GM12878 (cell line): Measurements from ENCODE around the gene URB1. TPM values are rescaled to one million over a fixed set of nuclear protein-coding genes. Genes with fewer than 3 reads are reported as not detected.

Source experiments
- ATAC-seq: fragments of 200-7000 bp; cut with Tn5 transposase; 3 replicates; pipeline ENCODE4 v1.9.1; 2020; ENCODE audit warnings: mild to moderate bottlenecking, moderate library complexity
- BruUV-seq: library from RNA; stranded (reverse); fragments of 400-500 nt; replicated peaks from 2 replicates; lab custom pipeline; 2021; lab: Mats Ljungman, UMichigan
- CTCF ChIA-PET: fragments of 300-600 bp; sonication (Branson Sonifier 250); formaldehyde crosslinking; extraction: SDS; loops from one replicate; lab custom pipeline; 2021; ENCODE audit warnings: inconsistent platforms; lab: Yijun Ruan, JAX
- POLR2A ChIA-PET: fragments of 350-600 bp; formaldehyde crosslinking; extraction: SDS; loops from one replicate; lab custom pipeline; 2021; ENCODE audit warnings: inconsistent platforms; lab: Charles Lee
- RAD21 ChIA-PET: fragments of 300-600 bp; sonication (Branson Sonifier 250); formaldehyde crosslinking; loops from one replicate; lab custom pipeline; 2023; ENCODE audit warnings: antibody characterized with exemption; ENCODE audit not compliant: unreplicated experiment; lab: Charles Lee
- SMC1A ChIA-PET: fragments of 300-600 bp; sonication (Branson Sonifier 250); formaldehyde crosslinking; loops from one replicate; lab custom pipeline; 2023; ENCODE audit not compliant: unreplicated experiment, uncharacterized antibody; lab: Charles Lee
- DNase-seq: peaks from one replicate; pipeline ENCODE4 v3.0.0-alpha.2; 2011; ENCODE audit warnings: low read depth, low spot score
- FAIRE-seq: peaks from 3 replicates; lab custom pipeline; 2011; peaks lifted over from hg19 to GRCh38; lab: Jason Lieb, UNC
- H2AFZ ChIP-seq: 2 replicates; pipeline ENCODE4 v1.6.0; 2011; ENCODE audit warnings: low read depth, low read length, control low read depth; ENCODE audit not compliant: control insufficient read depth
- H3K27ac ChIP-seq: 2 replicates; pipeline ENCODE4 v1.5.1; 2011; ENCODE audit warnings: control low read depth; ENCODE audit not compliant: control insufficient read depth, insufficient read depth
- H3K27me3 ChIP-seq, 2 experiments: replicated peaks in 1 of 2; 2 replicates each; pipeline versions ENCODE4 v1.6.0 to v1.6.1; 2011; ENCODE audit warnings: low read length in 1 of 2; ENCODE audit not compliant: control insufficient read depth in 2 of 2, insufficient read depth in 2 of 2
- H3K36me3 ChIP-seq, 2 experiments: 2 replicates each; pipeline ENCODE4 v1.5.1; 2011; ENCODE audit warnings: low read length in 1 of 2; ENCODE audit not compliant: control insufficient read depth in 2 of 2, insufficient read depth in 2 of 2
- H3K4me1 ChIP-seq: 2 replicates; pipeline ENCODE4 v1.6.1; 2011; ENCODE audit warnings: mild to moderate bottlenecking, low read length, moderate library complexity, mixed read lengths; ENCODE audit not compliant: control insufficient read depth, insufficient read depth
- H3K4me2 ChIP-seq: 2 replicates; pipeline ENCODE4 v1.6.0; 2011; ENCODE audit warnings: control low read depth; ENCODE audit not compliant: control insufficient read depth, insufficient read depth
- H3K4me3 ChIP-seq: fragments of 200-600 bp; sonication (generic); 2 replicates; pipeline ENCODE4 v1.5.1; 2016
- H3K79me2 ChIP-seq: 2 replicates; pipeline ENCODE4 v1.6.0; 2011; ENCODE audit warnings: low read length; ENCODE audit not compliant: control insufficient read depth, insufficient read depth
- H3K9ac ChIP-seq: 2 replicates; pipeline ENCODE4 v1.8.0; 2011; ENCODE audit warnings: low read length, control low read depth, mixed read lengths; ENCODE audit not compliant: control insufficient read depth, insufficient read depth
- H3K9me3 ChIP-seq: replicated peaks from 3 replicates; pipeline ENCODE4 v1.5.1; 2011; ENCODE audit warnings: mild to moderate bottlenecking, low read length; ENCODE audit not compliant: control insufficient read depth, insufficient read depth
- H4K20me1 ChIP-seq: 2 replicates; pipeline ENCODE4 v1.6.0; 2011; ENCODE audit not compliant: control insufficient read depth, insufficient read depth
- CEBPB ChIP-seq, 2 experiments: fragments of 150-350 bp in 1 of 2; IDR thresholded peaks; 2 replicates each; pipeline ENCODE4 v1.6.1; 2012 to 2014; ENCODE audit warnings: low read depth in 2 of 2, low read length in 2 of 2, borderline replicate concordance in 1 of 2, inconsistent platforms in 1 of 2
- FOXK2 ChIP-seq: fragments of 450-650 bp; IDR thresholded peaks from 2 replicates; pipeline ENCODE4 v1.6.1; 2017; ENCODE audit warnings: mild to moderate bottlenecking, moderate library complexity
- HSF1 ChIP-seq: fragments of 150-350 bp; IDR thresholded peaks from 2 replicates; pipeline ENCODE4 v1.6.1; 2014; ENCODE audit warnings: mild to moderate bottlenecking, low read depth, low read length
- IRF5 ChIP-seq: fragments of 450-650 bp; IDR thresholded peaks from 2 replicates; pipeline ENCODE4 v1.6.1; 2017; ENCODE audit warnings: borderline replicate concordance
- JUNB ChIP-seq: IDR thresholded peaks from 2 replicates; pipeline ENCODE4 v1.6.1; 2016; ENCODE audit warnings: antibody characterized with exemption, mild to moderate bottlenecking
- KDM1A ChIP-seq: fragments of 200-600 bp; sonication (generic); IDR thresholded peaks from 2 replicates; pipeline ENCODE4 v1.6.1; 2016; ENCODE audit warnings: borderline replicate concordance
- MTA3 ChIP-seq: IDR thresholded peaks from 2 replicates; pipeline ENCODE4 v1.6.1; 2012; ENCODE audit warnings: low read length, inconsistent platforms, borderline replicate concordance
- PML ChIP-seq: IDR thresholded peaks from 2 replicates; pipeline ENCODE4 v1.6.1; 2012; ENCODE audit warnings: low read length, inconsistent platforms
- SP1 ChIP-seq: IDR thresholded peaks from one replicate; pipeline ENCODE4 v1.6.1; 2011; ENCODE audit warnings: low read depth, low read length
- SUPT20H ChIP-seq: IDR thresholded peaks from 2 replicates; pipeline ENCODE4 v1.6.1; 2011; ENCODE audit warnings: low read depth, mild to moderate bottlenecking, low read length, moderate library complexity, borderline replicate concordance; ENCODE audit not compliant: control insufficient read depth
- ZBTB4 ChIP-seq: fragments of 450-650 bp; formaldehyde crosslinking; IDR thresholded peaks from 2 replicates; pipeline ENCODE4 v1.4.0; 2022; ENCODE audit warnings: mild to moderate bottlenecking, moderate library complexity
- ZBTB40 ChIP-seq: fragments of 450-650 bp; IDR thresholded peaks from 2 replicates; pipeline ENCODE4 v1.6.1; 2016; ENCODE audit warnings: mild to moderate bottlenecking, moderate library complexity, borderline replicate concordance
- ZNF274 ChIP-seq: IDR thresholded peaks from one replicate; pipeline ENCODE4 v1.8.0; 2011; ENCODE audit not compliant: insufficient read length, insufficient read depth
- WGBS: methylation state at CpG from one replicate; pipeline ENCODE4 v1.1.6; 2016; ENCODE audit warnings: low lambda C conversion rate; ENCODE audit not compliant: insufficient replicate concordance, insufficient coverage; ENCODE audit errors: missing lambda C conversion rate; 5-methylcytosine and 5-hydroxymethylcytosine counted together
- in situ Hi-C: fragments of 300-500 bp; cut with MboI; formaldehyde crosslinking; loops from 9 replicates; pipeline ENCODE4 v1.14.3; 2018; ENCODE audit warnings: mixed read lengths
- intact Hi-C: fragments of 100-400 bp; cut with micrococcal nuclease; formaldehyde crosslinking; loops from one replicate; pipeline ENCODE4 v1.14.2; 2022; ENCODE audit not compliant: unreplicated experiment
- polyA plus RNA-seq, 11 experiments: library from polyadenylated mRNA; depleted of rRNA in 4 of 11; unstranded in 6 of 11; stranded (reverse) in 5 of 11; fragments of >200 nt; fragmentation: Nextera tagmentation in 4 of 11; fragmentation: Illumina TruSeq in 1 of 11; extraction: Ambion mirVana in 4 of 11; extraction: Trizol in 1 of 11; gene quantifications; 1 replicate in 1 of 11; 2 replicates in 10 of 11; pipeline versions ENCODE4 v1.2.1 to v1.2.3, GENCODE V29; 2011 to 2016; ENCODE audit warnings: inconsistent platforms in 2 of 11, missing spikeins in 2 of 11, low read depth in 1 of 11
- total RNA-seq, 4 experiments: library from RNA; depleted of rRNA in 3 of 4; stranded (reverse); fragments of >200 nt in 3 of 4; fragmentation: Illumina TruSeq in 1 of 4; extraction: Trizol in 1 of 4; gene quantifications; 2 replicates each; pipeline versions ENCODE4 v1.2.1 to v1.2.3, GENCODE V29; 2013 to 2021

Gene URB1
- total and polyA plus RNA-seq, 10 of the 15 experiments (the other 5 are each of a cell fraction or from before 2014, with no cell fraction given): 0.56 to 23.2 (median 8.9) TPM

- Histone ChIP-seq H3K27ac (no peak overlapping the region), H3K9ac (no peak overlapping the region), H3K27me3 (no peaks in the 10 kb centered on the region), H3K36me3 (no peaks in the 10 kb centered on the region), H4K20me1 (no peaks in the 10 kb centered on the region), H3K4me3 (no peak overlapping the region), H2AFZ (no peak overlapping the region), H3K4me2 (no peak overlapping the region), H3K4me1 (no peaks in the 10 kb centered on the region), H3K9me3 (no peaks in the 10 kb centered on the region), H3K79me2 (no peaks in the 10 kb centered on the region)
- ATAC-seq (no peak), FAIRE-seq (no peak), DNase-seq (no peak)
- in situ Hi-C loops (no loop called here), intact Hi-C loops (no loop called here)
- no TSS peak for BruUV-seq
- ChIA-PET CTCF (no interaction called here), SMC1A (no interaction called here), POLR2A (no interaction called here), RAD21 (no interaction called here)
- WGBS: 27% methylated on average over 5 of the region's 5 CpGs
- TF ChIP-seq KDM1A: no peak
- no peak for TF ChIP-seq CEBPB (IDR thresholded peaks at IDR 0.05; ENCODE audit: borderline replicate concordance in 1 of 2, low read depth in 2 of 2, low read length in 2 of 2)
- TF ChIP-seq SUPT20H: no peak
- TF ChIP-seq ZBTB4 (CRISPR knock-in tag): no peak
- no peak for TF ChIP-seq HSF1
- TF ChIP-seq IRF5: no peak
- no peak for TF ChIP-seq SP1
- TF ChIP-seq JUNB: no peak
- no peak for TF ChIP-seq PML
- no peak for TF ChIP-seq MTA3
- no peak for TF ChIP-seq ZNF274
- no peak for TF ChIP-seq ZBTB40
- no peak for TF ChIP-seq FOXK2
These were observed 33.3 kb upstream of the URB1 start for GRCh38 chr21:32426066-32426465.
